Mesodermal cell (in vitro differentiated cells): ENCODE results near the gene CSGALNACT2.

ENCODE experiments used
- H3K27ac ChIP-seq: 2 replicates; pipeline ENCODE4 v1.7.0; 2013; ENCODE audit warnings: mild to moderate bottlenecking, low read depth, low read length, moderate library complexity; ENCODE audit not compliant: severe bottlenecking
- H3K36me3 ChIP-seq: 2 replicates; pipeline ENCODE4 v1.7.1; 2013; ENCODE audit warnings: mild to moderate bottlenecking, low read length, moderate library complexity; ENCODE audit not compliant: control insufficient read depth, insufficient read depth
- H3K4me1 ChIP-seq: one replicate; pipeline ENCODE4 v1.7.1; 2013; ENCODE audit warnings: mild to moderate bottlenecking, low read length; ENCODE audit not compliant: insufficient read depth, control insufficient read depth, poor library complexity, severe bottlenecking
- H3K4me3 ChIP-seq: 2 replicates; pipeline ENCODE4 v1.7.0; 2013; ENCODE audit warnings: low read length, control low read depth, mild to moderate bottlenecking; ENCODE audit not compliant: insufficient read depth, poor library complexity, severe bottlenecking; ENCODE audit errors: extremely low read depth
- H3K9me3 ChIP-seq: 2 replicates; pipeline ENCODE4 v1.7.1; 2013; ENCODE audit warnings: mild to moderate bottlenecking, low read length, moderate library complexity; ENCODE audit not compliant: control insufficient read depth
- WGBS, 2 experiments: methylation state at CpG; one replicate each; pipeline ENCODE4 v1.1.5; 2013; ENCODE audit warnings: missing lambda C conversion rate in 2 of 2; ENCODE audit not compliant: insufficient coverage in 2 of 2; 5-methylcytosine and 5-hydroxymethylcytosine counted together

CSGALNACT2 gene

GRCh38 chr10:43233601-43234430, 95.6 kb downstream of the CSGALNACT2 start:
- H3K27ac ChIP-seq = no peak overlapping the region
- no peaks in the 10 kb centered on the region for H3K36me3 ChIP-seq
- no peak overlapping the region for H3K4me3 ChIP-seq
- H3K4me1 ChIP-seq = no peaks in the 10 kb centered on the region
- 84 to 88% methylated on average over 17 to 18 of the region's 19 CpGs for WGBS, 2 experiments
- no peaks in the 10 kb centered on the region for H3K9me3 ChIP-seq

GRCh38 chr10:43234471-43235041, 96.3 kb downstream of the CSGALNACT2 start:
- H3K27ac ChIP-seq = no peak overlapping the region
- H3K4me3 ChIP-seq = no peak overlapping the region
- H3K36me3 ChIP-seq = no peaks in the 10 kb centered on the region
- H3K9me3 ChIP-seq = no peaks in the 10 kb centered on the region
- no peaks in the 10 kb centered on the region for H3K4me1 ChIP-seq
- WGBS, 2 experiments = 77 to 84% methylated on average over 5 of the region's 9 CpGs
